Measurements from ENCODE around the gene FAM193B. TPM values are rescaled to one million over a fixed set of nuclear protein-coding genes. Genes with fewer than 3 reads are reported as not detected.

The FAM193B gene
- total RNA-seq, 4 donors from 2014 or later, result 16.5 to 117 (median 39.4) TPM

DNA sequence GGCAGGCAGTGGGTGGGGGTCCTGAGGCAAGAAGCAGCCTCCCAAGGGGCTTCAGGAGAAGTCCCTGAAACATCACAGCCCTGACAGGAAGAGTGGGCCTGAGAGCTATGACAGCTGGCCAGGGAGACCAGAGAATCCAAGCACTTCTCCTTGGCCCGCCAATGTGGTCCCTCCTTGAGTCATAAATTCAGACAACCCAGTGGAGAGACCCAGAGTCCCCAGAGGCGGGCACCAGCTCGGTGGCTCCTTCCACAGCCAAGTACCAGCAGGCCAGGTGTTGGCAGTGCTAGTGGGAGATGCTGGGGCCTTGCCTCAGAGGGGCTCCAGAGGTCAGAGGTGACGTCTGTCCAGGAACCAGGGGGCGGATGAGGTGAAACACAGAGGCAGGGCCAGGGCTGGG lies 43.2 kb downstream of the FAM193B start:
- no peak for DNase-seq
- Histone ChIP-seq H3K36me3 (no peaks in the 10 kb centered on the region), H3K27ac (no peak overlapping the region)

DNA sequence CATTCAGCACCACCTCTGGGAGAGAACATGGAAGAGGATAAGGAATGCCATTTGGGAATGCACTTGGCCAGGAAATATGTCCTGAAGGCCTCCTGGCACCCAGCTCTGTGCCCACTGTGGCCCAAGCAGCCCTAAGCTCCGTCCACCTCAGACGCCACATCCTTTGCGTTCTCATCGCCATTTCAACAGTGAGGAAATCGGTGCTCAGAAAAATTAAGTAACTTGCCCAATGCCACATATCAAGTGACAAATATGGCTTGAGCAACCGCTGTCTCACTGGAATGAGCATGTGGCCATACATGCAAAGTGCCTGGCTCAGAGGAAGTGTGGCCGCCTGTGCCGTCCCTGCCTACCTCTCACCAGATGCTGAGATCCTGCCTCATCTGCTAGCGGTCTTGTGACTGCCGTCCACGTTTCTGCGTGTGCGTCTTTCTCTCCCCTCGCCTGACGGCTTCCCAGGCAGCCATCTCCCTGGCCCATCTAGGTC lies 43.8 kb downstream of the FAM193B start:
- H3K27ac ChIP-seq, result no peak overlapping the region
- H3K4me3 ChIP-seq, result no peak overlapping the region
- TF ChIP-seq POLR2A (IDR thresholded peaks at IDR 0.05), result no peak
- TF ChIP-seq, protein P1, sequence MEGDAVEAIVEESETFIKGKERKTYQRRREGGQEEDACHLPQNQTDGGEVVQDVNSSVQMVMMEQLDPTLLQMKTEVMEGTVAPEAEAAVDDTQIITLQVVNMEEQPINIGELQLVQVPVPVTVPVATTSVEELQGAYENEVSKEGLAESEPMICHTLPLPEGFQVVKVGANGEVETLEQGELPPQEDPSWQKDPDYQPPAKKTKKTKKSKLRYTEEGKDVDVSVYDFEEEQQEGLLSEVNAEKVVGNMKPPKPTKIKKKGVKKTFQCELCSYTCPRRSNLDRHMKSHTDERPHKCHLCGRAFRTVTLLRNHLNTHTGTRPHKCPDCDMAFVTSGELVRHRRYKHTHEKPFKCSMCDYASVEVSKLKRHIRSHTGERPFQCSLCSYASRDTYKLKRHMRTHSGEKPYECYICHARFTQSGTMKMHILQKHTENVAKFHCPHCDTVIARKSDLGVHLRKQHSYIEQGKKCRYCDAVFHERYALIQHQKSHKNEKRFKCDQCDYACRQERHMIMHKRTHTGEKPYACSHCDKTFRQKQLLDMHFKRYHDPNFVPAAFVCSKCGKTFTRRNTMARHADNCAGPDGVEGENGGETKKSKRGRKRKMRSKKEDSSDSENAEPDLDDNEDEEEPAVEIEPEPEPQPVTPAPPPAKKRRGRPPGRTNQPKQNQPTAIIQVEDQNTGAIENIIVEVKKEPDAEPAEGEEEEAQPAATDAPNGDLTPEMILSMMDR (IDR thresholded peaks at IDR 0.05), result no peak
- DNase-seq, result no peak
- H3K9me3 ChIP-seq, result no peaks in the 10 kb centered on the region
- no peaks in the 10 kb centered on the region for H3K36me3 ChIP-seq
- no peaks in the 10 kb centered on the region for H3K4me1 ChIP-seq
- intact Hi-C loops (cut with DNase I; ENCODE audit: low total_unique reads), result no loop called here
- H3K27me3 ChIP-seq, result no peaks in the 10 kb centered on the region

More for the DNA sequence above, 43.2 kb downstream of the FAM193B start:
- intact Hi-C loops (cut with DNase I; ENCODE audit: low total_unique reads), result no loop called here
- TF ChIP-seq POLR2A (IDR thresholded peaks at IDR 0.05), result no peak
- TF ChIP-seq, protein P1 (IDR thresholded peaks at IDR 0.05), result no peak
- Histone ChIP-seq H3K27me3 (no peaks in the 10 kb centered on the region), H3K4me3 (no peak overlapping the region), H3K4me1 (peaks cover 0 to 3% of the 10 kb centered on the region in 2 donors), H3K9me3 (no peaks in the 10 kb centered on the region)

DNA sequence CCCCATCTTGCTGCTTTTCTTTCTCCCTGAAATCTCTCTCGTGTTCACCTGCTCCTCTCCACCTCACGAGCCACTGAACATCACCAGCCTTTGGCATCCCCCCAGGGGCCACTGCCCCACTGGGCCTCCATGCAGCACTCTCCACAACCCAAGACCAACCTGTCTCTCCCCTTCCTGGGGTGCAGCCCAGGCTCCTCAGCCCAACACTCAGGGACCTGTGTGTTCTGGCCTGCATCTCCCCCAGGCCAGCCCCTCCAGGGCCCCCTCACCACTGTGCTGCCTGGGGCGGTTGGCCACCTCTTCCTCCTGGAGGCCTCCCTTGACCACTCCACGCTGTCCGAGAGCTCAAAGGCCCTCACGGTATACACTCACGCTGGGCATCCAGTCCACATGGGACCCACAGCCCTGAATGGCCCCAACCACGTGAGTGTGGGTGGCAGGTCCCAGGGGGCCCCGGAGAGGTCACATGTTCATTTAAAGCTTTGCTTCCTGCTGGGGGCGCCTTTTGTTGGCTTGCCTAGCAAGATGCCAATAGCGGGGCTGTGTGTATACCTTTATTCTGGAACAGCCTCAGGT lies 44.3 kb downstream of the FAM193B start:
- TF ChIP-seq POLR2A (IDR thresholded peaks at IDR 0.05), result no peak
- TF ChIP-seq, protein P1 (IDR thresholded peaks at IDR 0.05), result no peak
- intact Hi-C loops (cut with DNase I; ENCODE audit: low total_unique reads), result no loop called here
- no peak overlapping the region for H3K4me3 ChIP-seq
- H3K9me3 ChIP-seq, result no peaks in the 10 kb centered on the region
- H3K4me1 ChIP-seq, result no peaks in the 10 kb centered on the region
- H3K36me3 ChIP-seq, result no peaks in the 10 kb centered on the region
- H3K27me3 ChIP-seq, result no peaks in the 10 kb centered on the region
- no peak overlapping the region for H3K27ac ChIP-seq
- no peak for DNase-seq

DNA sequence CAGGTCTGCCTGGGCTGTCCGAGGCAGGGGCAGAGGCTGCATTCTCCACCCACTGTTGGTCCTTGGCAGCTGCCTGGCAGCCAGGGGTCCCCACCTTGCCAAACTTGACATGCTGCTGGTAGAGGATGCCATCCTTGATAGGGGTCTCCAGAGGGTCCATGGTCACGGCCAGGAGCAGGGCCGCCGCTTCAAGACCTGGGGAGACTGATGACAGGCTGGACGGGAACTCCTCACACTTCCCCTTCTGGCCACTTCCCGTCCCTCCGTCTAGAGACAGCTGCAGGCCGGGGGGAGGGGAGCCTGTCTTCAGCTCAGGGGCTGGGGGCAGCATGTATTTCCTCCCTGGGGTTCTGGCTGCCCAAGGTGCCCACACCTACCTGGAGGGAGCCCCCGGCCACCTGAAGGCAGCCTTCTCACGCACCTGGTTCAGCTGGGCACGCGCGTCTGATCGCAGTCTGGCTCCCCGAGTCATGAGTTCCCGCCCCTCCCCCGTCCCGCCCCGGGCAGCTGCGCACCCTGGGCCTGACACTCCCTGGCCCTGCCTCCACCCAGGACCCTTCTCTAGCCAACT lies 44.9 kb downstream of the FAM193B start, which contains the start of gene DOK3:
Gene DOK3 (minus strand): TSS at position 446 of the 571 bp plus-strand sequence. CDS start 286 bp downstream, at position 160.
- no peak within 1 kb of the TSS for H3K4me3 ChIP-seq
- intact Hi-C loops (cut with DNase I; ENCODE audit: low total_unique reads), result no loop called here
- DNase-seq, result no peak
- TF ChIP-seq POLR2A (IDR thresholded peaks at IDR 0.05), result no peak
- TF ChIP-seq, protein P1 (IDR thresholded peaks at IDR 0.05), result no peak
- H3K4me1 ChIP-seq, result no peaks in the 10 kb centered on the region
- no peak within 1 kb of the TSS for H3K27ac ChIP-seq
- no peaks in the 10 kb centered on the region for H3K27me3 ChIP-seq
- no peaks in the 10 kb centered on the region for H3K36me3 ChIP-seq
- no peaks in the 10 kb centered on the region for H3K9me3 ChIP-seq

DNA sequence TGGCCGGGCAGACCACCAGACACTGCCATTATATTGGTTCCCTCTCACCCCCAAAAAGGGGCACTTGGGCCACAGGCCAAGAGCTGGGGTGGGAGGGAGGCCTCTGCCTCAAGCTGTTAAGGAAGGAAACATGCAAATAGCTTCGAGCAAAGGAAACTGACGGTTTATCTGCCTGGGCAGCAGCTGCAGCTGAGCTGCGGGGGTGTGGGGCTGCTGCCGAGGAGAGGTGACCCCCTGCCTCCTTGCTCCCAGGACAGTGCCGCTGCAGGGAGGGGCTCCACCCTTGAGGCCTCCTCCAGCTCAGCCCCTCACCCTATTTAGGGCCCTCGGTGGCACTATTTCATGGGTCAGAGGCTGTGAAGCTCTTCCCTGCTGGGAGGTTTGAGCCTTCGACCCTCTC lies 45.5 kb downstream of the FAM193B start:
- TF ChIP-seq POLR2A (IDR thresholded peaks at IDR 0.05), result no peak
- TF ChIP-seq, protein P1 (IDR thresholded peaks at IDR 0.05), result no peak
- no peak overlapping the region for H3K4me3 ChIP-seq

More for the DNA sequence above, 45.5 kb downstream of the FAM193B start:
- Histone ChIP-seq H3K27ac (no peak overlapping the region), H3K27me3 (no peaks in the 10 kb centered on the region), H3K9me3 (no peaks in the 10 kb centered on the region), H3K36me3 (no peaks in the 10 kb centered on the region), H3K4me1 (no peaks in the 10 kb centered on the region)
- no peak for DNase-seq
- intact Hi-C loops (cut with DNase I; ENCODE audit: low total_unique reads), result no loop called here

Data from uterus (tissue), 4 donors.